SK-N-SH treated with all-trans-retinoic acid at 6 μM for 48 hours (cell line): Measurements from ENCODE around the gene EPS8L3.
A peak's percentile ranks its signal among the peaks of the same experiment; 100 is the strongest.

Experiments used
- ATAC-seq: fragments of 200-7000 bp; cut with Tn5 transposase; 3 replicates; pipeline ENCODE4 v1.9.1; 2020; ENCODE audit warnings: mild to moderate bottlenecking, moderate library complexity
- ARNTL ChIP-seq: fragments of 450-650 bp; formaldehyde crosslinking; IDR thresholded peaks from 2 replicates; pipeline ENCODE4 v1.5.0; 2020; ENCODE audit warnings: low read depth, mild to moderate bottlenecking, moderate library complexity, borderline replicate concordance
- BACH2 ChIP-seq: fragments of 250-450 bp; sonication (Bioruptor Pico); IDR thresholded peaks from 2 replicates; pipeline ENCODE4 v1.9.0; 2021; ENCODE audit warnings: mild to moderate bottlenecking, borderline replicate concordance
- CSDC2 ChIP-seq: fragments of 250-450 bp; sonication (Bioruptor Pico); IDR thresholded peaks from 2 replicates; pipeline ENCODE4 v1.5.0; 2020; ENCODE audit warnings: mild to moderate bottlenecking, moderate library complexity
- ESRRG ChIP-seq: fragments of 250-450 bp; sonication (Bioruptor Pico); IDR thresholded peaks from 2 replicates; pipeline ENCODE4 v1.6.1; 2021; ENCODE audit warnings: mild to moderate bottlenecking
- GLIS3 ChIP-seq: fragments of 250-450 bp; sonication (Bioruptor Pico); IDR thresholded peaks from 2 replicates; pipeline ENCODE4 v1.5.0; 2020; ENCODE audit warnings: mild to moderate bottlenecking, moderate library complexity
- ISL1 ChIP-seq: fragments of 250-450 bp; sonication (Bioruptor Pico); IDR thresholded peaks from 2 replicates; pipeline ENCODE4 v2.1.2; 2022; ENCODE audit warnings: mild to moderate bottlenecking, moderate library complexity
- OSR1 ChIP-seq: fragments of 250-450 bp; sonication (Bioruptor Pico); IDR thresholded peaks from 2 replicates; pipeline ENCODE4 v1.8.0; 2022; ENCODE audit warnings: moderate library complexity, mild to moderate bottlenecking, inconsistent platforms
- PPARA ChIP-seq: fragments of 250-450 bp; sonication (Bioruptor Pico); IDR thresholded peaks from 2 replicates; pipeline ENCODE4 v1.5.0; 2020; ENCODE audit warnings: mild to moderate bottlenecking, borderline replicate concordance
- SNAI2 ChIP-seq: fragments of 250-450 bp; sonication (Bioruptor Pico); IDR thresholded peaks from 2 replicates; pipeline ENCODE4 v1.5.0; 2020; ENCODE audit warnings: mild to moderate bottlenecking, moderate library complexity
- TCF4 ChIP-seq: fragments of 250-450 bp; sonication (Bioruptor Pico); IDR thresholded peaks from 2 replicates; pipeline ENCODE4 v1.8.0; 2021; ENCODE audit warnings: mild to moderate bottlenecking, moderate library complexity, borderline replicate concordance
- TOX ChIP-seq: fragments of 250-450 bp; sonication (Bioruptor Pico); IDR thresholded peaks from 2 replicates; pipeline ENCODE4 v1.8.0; 2021; ENCODE audit warnings: mild to moderate bottlenecking, moderate library complexity, borderline replicate concordance
- ZC3H10 ChIP-seq: fragments of 250-450 bp; sonication (Bioruptor Pico); IDR thresholded peaks from 2 replicates; pipeline ENCODE4 v1.5.1; 2021; ENCODE audit warnings: mild to moderate bottlenecking, moderate library complexity
- ZFP3 ChIP-seq: fragments of 250-450 bp; sonication (Bioruptor Pico); IDR thresholded peaks from 2 replicates; pipeline ENCODE4 v1.5.0; 2020; ENCODE audit warnings: mild to moderate bottlenecking, moderate library complexity
- ZFP30 ChIP-seq: fragments of 450-650 bp; formaldehyde crosslinking; IDR thresholded peaks from 2 replicates; pipeline ENCODE4 v1.5.0; 2022; ENCODE audit warnings: mild to moderate bottlenecking, moderate library complexity
- ZNF565 ChIP-seq: fragments of 450-650 bp; formaldehyde crosslinking; conservative IDR thresholded peaks from 2 replicates; pipeline ENCODE4 v1.5.0; 2020; ENCODE audit warnings: low read depth, mild to moderate bottlenecking, moderate library complexity
- ZNF70 ChIP-seq: fragments of 450-650 bp; formaldehyde crosslinking; IDR thresholded peaks from 2 replicates; pipeline ENCODE4 v1.5.0; 2020; ENCODE audit warnings: mild to moderate bottlenecking, moderate library complexity
- ZNF8 ChIP-seq: fragments of 450-650 bp; formaldehyde crosslinking; IDR thresholded peaks from 2 replicates; pipeline ENCODE4 v1.5.0; 2020; ENCODE audit warnings: mild to moderate bottlenecking, moderate library complexity
- TF ChIP-seq, protein P1 (sequence below): fragments of 250-450 bp; sonication (Bioruptor Pico); IDR thresholded peaks from 2 replicates; pipeline ENCODE4 v1.5.0; 2020; ENCODE audit warnings: mild to moderate bottlenecking, moderate library complexity
- TF ChIP-seq, protein P2 (sequence below): fragments of 250-450 bp; sonication (Bioruptor Pico); IDR thresholded peaks from 2 replicates; pipeline ENCODE4 v1.8.0; 2021; ENCODE audit warnings: low read depth, mild to moderate bottlenecking, moderate library complexity, borderline replicate concordance
- TF ChIP-seq, protein P3 (sequence below): fragments of 250-450 bp; sonication (Bioruptor Pico); IDR thresholded peaks from 2 replicates; pipeline ENCODE4 v1.5.1; 2020; ENCODE audit warnings: low read depth, mild to moderate bottlenecking, moderate library complexity
- TF ChIP-seq, protein P4 (sequence below): fragments of 250-450 bp; sonication (Bioruptor Pico); IDR thresholded peaks from 2 replicates; pipeline ENCODE4 v1.8.0; 2020; ENCODE audit warnings: mild to moderate bottlenecking, moderate library complexity, borderline replicate concordance
- TF ChIP-seq, protein P5 (sequence below): fragments of 250-450 bp; sonication (Bioruptor Pico); IDR thresholded peaks from 2 replicates; pipeline ENCODE4 v1.5.1; 2021; ENCODE audit warnings: mild to moderate bottlenecking, moderate library complexity

The EPS8L3 gene

DNA sequence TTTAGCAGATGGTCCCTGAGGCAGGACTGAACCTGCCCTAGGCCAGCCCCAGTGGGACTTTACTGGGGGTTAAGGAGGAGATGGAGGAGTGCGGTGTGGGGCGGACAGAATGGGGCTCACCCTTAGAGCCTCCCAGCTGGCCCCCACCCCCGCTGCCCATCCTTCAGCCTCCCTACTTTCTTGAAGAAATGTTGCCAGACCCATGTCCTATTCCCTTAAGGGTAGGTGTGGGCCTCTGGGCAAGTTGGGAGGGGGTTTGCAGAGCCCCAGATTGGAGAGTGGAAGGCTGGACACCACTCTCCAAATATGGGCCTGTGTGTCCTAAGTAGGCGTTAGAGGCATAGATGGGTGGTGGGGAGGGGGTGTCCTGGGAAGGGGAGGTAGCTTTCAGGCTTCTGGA lies 19.2 kb upstream of the EPS8L3 start (continued):
- TF ChIP-seq, protein P1, sequence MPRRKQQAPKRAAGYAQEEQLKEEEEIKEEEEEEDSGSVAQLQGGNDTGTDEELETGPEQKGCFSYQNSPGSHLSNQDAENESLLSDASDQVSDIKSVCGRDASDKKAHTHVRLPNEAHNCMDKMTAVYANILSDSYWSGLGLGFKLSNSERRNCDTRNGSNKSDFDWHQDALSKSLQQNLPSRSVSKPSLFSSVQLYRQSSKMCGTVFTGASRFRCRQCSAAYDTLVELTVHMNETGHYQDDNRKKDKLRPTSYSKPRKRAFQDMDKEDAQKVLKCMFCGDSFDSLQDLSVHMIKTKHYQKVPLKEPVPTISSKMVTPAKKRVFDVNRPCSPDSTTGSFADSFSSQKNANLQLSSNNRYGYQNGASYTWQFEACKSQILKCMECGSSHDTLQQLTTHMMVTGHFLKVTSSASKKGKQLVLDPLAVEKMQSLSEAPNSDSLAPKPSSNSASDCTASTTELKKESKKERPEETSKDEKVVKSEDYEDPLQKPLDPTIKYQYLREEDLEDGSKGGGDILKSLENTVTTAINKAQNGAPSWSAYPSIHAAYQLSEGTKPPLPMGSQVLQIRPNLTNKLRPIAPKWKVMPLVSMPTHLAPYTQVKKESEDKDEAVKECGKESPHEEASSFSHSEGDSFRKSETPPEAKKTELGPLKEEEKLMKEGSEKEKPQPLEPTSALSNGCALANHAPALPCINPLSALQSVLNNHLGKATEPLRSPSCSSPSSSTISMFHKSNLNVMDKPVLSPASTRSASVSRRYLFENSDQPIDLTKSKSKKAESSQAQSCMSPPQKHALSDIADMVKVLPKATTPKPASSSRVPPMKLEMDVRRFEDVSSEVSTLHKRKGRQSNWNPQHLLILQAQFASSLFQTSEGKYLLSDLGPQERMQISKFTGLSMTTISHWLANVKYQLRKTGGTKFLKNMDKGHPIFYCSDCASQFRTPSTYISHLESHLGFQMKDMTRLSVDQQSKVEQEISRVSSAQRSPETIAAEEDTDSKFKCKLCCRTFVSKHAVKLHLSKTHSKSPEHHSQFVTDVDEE (CRISPR knock-in tag) = no peak
- no peak for TF ChIP-seq ZNF70 (CRISPR knock-in tag)
- TF ChIP-seq ZC3H10 = no peak
- no peak for TF ChIP-seq ZFP3 (CRISPR knock-in tag)
- TF ChIP-seq TOX = no peak
- no peak for TF ChIP-seq ZNF565
- TF ChIP-seq ZFP30 (CRISPR knock-in tag) = no peak
- no peak for TF ChIP-seq PPARA (CRISPR knock-in tag)
- TF ChIP-seq, all 23 proteins: peak for 0

DNA sequence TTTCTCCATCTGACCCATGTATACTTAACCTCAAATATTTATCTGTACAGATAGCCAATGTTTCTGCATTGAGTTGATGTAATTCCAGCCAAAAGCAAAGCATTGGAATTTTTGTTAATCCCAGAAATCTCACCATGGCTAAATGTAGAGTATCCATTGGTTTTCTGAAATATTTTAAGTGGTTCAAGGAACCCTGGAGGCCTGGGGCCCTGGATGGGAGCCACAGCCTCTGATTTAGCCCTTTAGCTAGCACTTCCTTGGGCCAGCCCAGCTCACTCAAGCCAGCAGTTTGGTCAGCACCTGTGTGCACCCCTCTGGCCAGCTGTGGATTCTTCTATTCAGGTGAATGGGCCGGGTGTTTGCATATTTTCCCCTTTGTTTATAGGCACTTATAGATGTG lies 18.8 kb upstream of the EPS8L3 start:
- TF ChIP-seq TCF4 (CRISPR knock-in tag) = no peak
- TF ChIP-seq SNAI2 (CRISPR knock-in tag) = no peak
- TF ChIP-seq ARNTL = no peak
- no peak for TF ChIP-seq ESRRG
- TF ChIP-seq CSDC2 (CRISPR knock-in tag) = no peak
- no peak for TF ChIP-seq BACH2 (CRISPR knock-in tag)
- TF ChIP-seq, all 23 proteins: peak for 0
- ATAC-seq = no peak

DNA sequence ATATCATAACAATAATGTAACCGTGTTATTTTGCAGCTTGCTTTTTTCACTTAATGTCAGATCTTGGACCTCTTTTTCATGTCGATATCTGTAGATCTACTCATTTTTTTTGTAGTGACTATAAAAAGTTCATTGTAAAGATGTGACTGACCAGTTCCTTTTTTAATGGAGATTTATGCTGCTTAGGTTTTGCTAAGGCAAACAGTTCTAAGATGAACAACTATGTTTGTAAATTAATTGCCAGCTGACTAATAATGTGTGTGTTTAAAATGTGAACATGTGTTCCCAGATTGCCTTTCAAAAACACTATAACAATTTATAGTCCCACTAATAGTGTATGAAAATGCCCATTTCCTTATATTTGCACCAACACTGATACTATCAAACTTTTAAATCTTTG lies 18.1 kb upstream of the EPS8L3 start:
- TF ChIP-seq ISL1 (CRISPR knock-in tag) (peak; percentile 49; the same call in 1 of the 2 replicates), ZFP30 (CRISPR knock-in tag) (no peak)

DNA sequence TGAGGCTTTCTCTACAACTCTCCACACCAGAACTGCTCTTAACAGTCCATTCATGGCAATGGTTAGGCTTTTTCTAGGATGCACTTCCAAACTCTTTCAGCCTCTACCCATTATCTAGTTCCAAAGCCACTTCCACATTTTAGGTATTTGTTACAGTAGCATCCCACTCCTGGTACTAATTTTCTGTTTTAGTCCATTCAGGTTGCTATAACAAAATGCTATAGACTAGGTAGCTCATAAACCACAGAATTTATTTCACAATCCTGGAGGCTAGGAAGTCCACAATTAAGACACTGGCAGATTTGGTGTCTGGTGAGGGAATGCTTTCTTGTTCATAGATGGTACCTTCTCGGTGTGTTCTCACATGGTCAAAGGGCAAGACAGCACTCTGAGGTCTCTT lies 17.3 kb upstream of the EPS8L3 start:
- no peak for ATAC-seq
- TF ChIP-seq, protein P2, sequence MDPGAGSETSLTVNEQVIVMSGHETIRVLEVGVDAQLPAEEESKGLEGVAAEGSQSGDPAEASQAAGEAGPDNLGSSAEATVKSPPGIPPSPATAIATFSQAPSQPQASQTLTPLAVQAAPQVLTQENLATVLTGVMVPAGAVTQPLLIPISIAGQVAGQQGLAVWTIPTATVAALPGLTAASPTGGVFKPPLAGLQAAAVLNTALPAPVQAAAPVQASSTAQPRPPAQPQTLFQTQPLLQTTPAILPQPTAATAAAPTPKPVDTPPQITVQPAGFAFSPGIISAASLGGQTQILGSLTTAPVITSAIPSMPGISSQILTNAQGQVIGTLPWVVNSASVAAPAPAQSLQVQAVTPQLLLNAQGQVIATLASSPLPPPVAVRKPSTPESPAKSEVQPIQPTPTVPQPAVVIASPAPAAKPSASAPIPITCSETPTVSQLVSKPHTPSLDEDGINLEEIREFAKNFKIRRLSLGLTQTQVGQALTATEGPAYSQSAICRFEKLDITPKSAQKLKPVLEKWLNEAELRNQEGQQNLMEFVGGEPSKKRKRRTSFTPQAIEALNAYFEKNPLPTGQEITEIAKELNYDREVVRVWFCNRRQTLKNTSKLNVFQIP (CRISPR knock-in tag) = no peak
- TF ChIP-seq, protein P1 (CRISPR knock-in tag) = no peak
- TF ChIP-seq GLIS3 = no peak
- TF ChIP-seq, protein P3, sequence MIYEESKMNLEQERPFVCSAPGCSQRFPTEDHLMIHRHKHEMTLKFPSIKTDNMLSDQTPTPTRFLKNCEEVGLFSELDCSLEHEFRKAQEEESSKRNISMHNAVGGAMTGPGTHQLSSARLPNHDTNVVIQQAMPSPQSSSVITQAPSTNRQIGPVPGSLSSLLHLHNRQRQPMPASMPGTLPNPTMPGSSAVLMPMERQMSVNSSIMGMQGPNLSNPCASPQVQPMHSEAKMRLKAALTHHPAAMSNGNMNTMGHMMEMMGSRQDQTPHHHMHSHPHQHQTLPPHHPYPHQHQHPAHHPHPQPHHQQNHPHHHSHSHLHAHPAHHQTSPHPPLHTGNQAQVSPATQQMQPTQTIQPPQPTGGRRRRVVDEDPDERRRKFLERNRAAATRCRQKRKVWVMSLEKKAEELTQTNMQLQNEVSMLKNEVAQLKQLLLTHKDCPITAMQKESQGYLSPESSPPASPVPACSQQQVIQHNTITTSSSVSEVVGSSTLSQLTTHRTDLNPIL = no peak
- TF ChIP-seq ZC3H10 = no peak
- TF ChIP-seq PPARA (CRISPR knock-in tag) = no peak
- TF ChIP-seq ZNF8 (CRISPR knock-in tag) = no peak
- no peak for TF ChIP-seq TOX
- TF ChIP-seq ARNTL = no peak
- TF ChIP-seq CSDC2 (CRISPR knock-in tag) = no peak
- TF ChIP-seq OSR1 (CRISPR knock-in tag) = no peak
- TF ChIP-seq SNAI2 (CRISPR knock-in tag) = no peak
- TF ChIP-seq ISL1 (CRISPR knock-in tag) = no peak
- TF ChIP-seq, protein P4, sequence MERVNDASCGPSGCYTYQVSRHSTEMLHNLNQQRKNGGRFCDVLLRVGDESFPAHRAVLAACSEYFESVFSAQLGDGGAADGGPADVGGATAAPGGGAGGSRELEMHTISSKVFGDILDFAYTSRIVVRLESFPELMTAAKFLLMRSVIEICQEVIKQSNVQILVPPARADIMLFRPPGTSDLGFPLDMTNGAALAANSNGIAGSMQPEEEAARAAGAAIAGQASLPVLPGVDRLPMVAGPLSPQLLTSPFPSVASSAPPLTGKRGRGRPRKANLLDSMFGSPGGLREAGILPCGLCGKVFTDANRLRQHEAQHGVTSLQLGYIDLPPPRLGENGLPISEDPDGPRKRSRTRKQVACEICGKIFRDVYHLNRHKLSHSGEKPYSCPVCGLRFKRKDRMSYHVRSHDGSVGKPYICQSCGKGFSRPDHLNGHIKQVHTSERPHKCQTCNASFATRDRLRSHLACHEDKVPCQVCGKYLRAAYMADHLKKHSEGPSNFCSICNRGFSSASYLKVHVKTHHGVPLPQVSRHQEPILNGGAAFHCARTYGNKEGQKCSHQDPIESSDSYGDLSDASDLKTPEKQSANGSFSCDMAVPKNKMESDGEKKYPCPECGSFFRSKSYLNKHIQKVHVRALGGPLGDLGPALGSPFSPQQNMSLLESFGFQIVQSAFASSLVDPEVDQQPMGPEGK (CRISPR knock-in tag) = no peak
- TF ChIP-seq, protein P5, sequence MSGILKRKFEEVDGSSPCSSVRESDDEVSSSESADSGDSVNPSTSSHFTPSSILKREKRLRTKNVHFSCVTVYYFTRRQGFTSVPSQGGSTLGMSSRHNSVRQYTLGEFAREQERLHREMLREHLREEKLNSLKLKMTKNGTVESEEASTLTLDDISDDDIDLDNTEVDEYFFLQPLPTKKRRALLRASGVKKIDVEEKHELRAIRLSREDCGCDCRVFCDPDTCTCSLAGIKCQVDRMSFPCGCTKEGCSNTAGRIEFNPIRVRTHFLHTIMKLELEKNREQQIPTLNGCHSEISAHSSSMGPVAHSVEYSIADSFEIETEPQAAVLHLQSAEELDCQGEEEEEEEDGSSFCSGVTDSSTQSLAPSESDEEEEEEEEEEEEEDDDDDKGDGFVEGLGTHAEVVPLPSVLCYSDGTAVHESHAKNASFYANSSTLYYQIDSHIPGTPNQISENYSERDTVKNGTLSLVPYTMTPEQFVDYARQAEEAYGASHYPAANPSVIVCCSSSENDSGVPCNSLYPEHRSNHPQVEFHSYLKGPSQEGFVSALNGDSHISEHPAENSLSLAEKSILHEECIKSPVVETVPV (CRISPR knock-in tag) = no peak
- TF ChIP-seq ESRRG = no peak
- no peak for TF ChIP-seq ZNF565
- TF ChIP-seq ZFP3 (CRISPR knock-in tag) = no peak
- TF ChIP-seq ZNF70 (CRISPR knock-in tag) = no peak
- no peak for TF ChIP-seq TCF4 (CRISPR knock-in tag)

More for the DNA sequence above, 18.1 kb upstream of the EPS8L3 start:
- ATAC-seq = no peak
